Peyer's patch (tissue), 4 donors: ENCODE measurements around the gene DUSP7.

ENCODE experiments used
- CTCF ChIP-seq, 6 experiments: fragments of 450-650 bp in 4 of 6; fragments of 200-600 bp in 2 of 6; sonication (generic) in 1 of 6; IDR thresholded peaks; one replicate each; pipeline ENCODE4 v1.5.1; 2017 to 2019; ENCODE audit warnings: antibody characterized with exemption in 6 of 6, mild to moderate bottlenecking in 3 of 6, moderate library complexity in 1 of 6
- POLR2A ChIP-seq, 2 donors: fragments of 450-650 bp; IDR thresholded peaks; one replicate each; pipeline ENCODE4 v1.5.1; 2017; ENCODE audit warnings: antibody characterized with exemption in 2 of 2, mild to moderate bottlenecking in 2 of 2, moderate library complexity in 2 of 2

GRCh38 chr3:52029053-52029452 is 27.3 kb downstream of the DUSP7 start:
- no peak for TF ChIP-seq CTCF (IDR thresholded peaks at IDR 0.05)
- no peak for TF ChIP-seq POLR2A (IDR thresholded peaks at IDR 0.05)
